IPS-15b (cell line): ENCODE measurements around the gene ZNF358.

Experiments
- H3K27me3 ChIP-seq: one replicate; pipeline ENCODE4 v1.6.1; 2013; ENCODE audit warnings: low read length; ENCODE audit not compliant: control insufficient read depth, insufficient read depth
- H3K36me3 ChIP-seq: one replicate; pipeline ENCODE4 v1.6.1; 2013; ENCODE audit warnings: low read length; ENCODE audit not compliant: control insufficient read depth, insufficient read depth
- H3K4me1 ChIP-seq: one replicate; pipeline ENCODE4 v1.6.1; 2013; ENCODE audit warnings: mild to moderate bottlenecking, low read length; ENCODE audit not compliant: control insufficient read depth, insufficient read depth
- H3K4me3 ChIP-seq: one replicate; pipeline ENCODE4 v1.5.1; 2013; ENCODE audit warnings: low read depth, low read length
- H3K9ac ChIP-seq: one replicate; pipeline ENCODE4 v1.6.1; 2013; ENCODE audit warnings: low read depth, mild to moderate bottlenecking, low read length
- H3K9me3 ChIP-seq: one replicate; pipeline ENCODE4 v1.6.1; 2013; ENCODE audit warnings: mild to moderate bottlenecking, low read length; ENCODE audit not compliant: control insufficient read depth, insufficient read depth

The ZNF358 gene

GRCh38 chr19:7513809-7514642, 1.9 kb upstream of the ZNF358 start:
- H3K9me3 ChIP-seq, result no peaks in the 10 kb centered on the region
- no peak overlapping the region for H3K9ac ChIP-seq
- H3K4me1 ChIP-seq, result peaks cover 5% of the 10 kb centered on the region
- no peaks in the 10 kb centered on the region for H3K36me3 ChIP-seq
- no peak overlapping the region for H3K4me3 ChIP-seq
- H3K27me3 ChIP-seq, result no peaks in the 10 kb centered on the region

- no peaks in the 10 kb centered on the region for H3K9me3 ChIP-seq
- H3K4me3 ChIP-seq, result no peak overlapping the region
- no peak overlapping the region for H3K9ac ChIP-seq
- H3K36me3 ChIP-seq, result no peaks in the 10 kb centered on the region
- peaks cover 5% of the 10 kb centered on the region for H3K4me1 ChIP-seq
- no peaks in the 10 kb centered on the region for H3K27me3 ChIP-seq
Observed at GRCh38 chr19:7515110-7515644, 726 bp upstream of the ZNF358 start.

GRCh38 chr19:7516333-7516732, 430 bp downstream of the ZNF358 start:
- H3K36me3 ChIP-seq, result no peaks in the 10 kb centered on the region
- H3K9me3 ChIP-seq, result no peaks in the 10 kb centered on the region
- H3K9ac ChIP-seq, result peak overlapping the region; percentile 94
- H3K4me1 ChIP-seq, result peaks cover 5% of the 10 kb centered on the region
- peak overlapping the region; percentile 78 for H3K4me3 ChIP-seq
- H3K27me3 ChIP-seq, result no peaks in the 10 kb centered on the region

GRCh38 chr19:7516878-7517277, 975 bp downstream of the ZNF358 start:
- peak overlapping the region; percentile 78 for H3K4me3 ChIP-seq

GRCh38 chr19:7519361-7520130, 3.6 kb downstream of the ZNF358 start:
- Histone ChIP-seq H3K9ac (no peak overlapping the region), H3K36me3 (no peaks in the 10 kb centered on the region), H3K27me3 (no peaks in the 10 kb centered on the region), H3K9me3 (no peaks in the 10 kb centered on the region), H3K4me3 (no peak overlapping the region), H3K4me1 (peaks cover 5% of the 10 kb centered on the region)

More at GRCh38 chr19:7516878-7517277, 975 bp downstream of the ZNF358 start:
- H3K27me3 ChIP-seq, result no peaks in the 10 kb centered on the region
- H3K4me1 ChIP-seq, result peaks cover 5% of the 10 kb centered on the region
- no peaks in the 10 kb centered on the region for H3K9me3 ChIP-seq
- no peaks in the 10 kb centered on the region for H3K36me3 ChIP-seq
- peak overlapping the region; percentile 94 for H3K9ac ChIP-seq

GRCh38 chr19:7520131-7521051, 4.5 kb downstream of the ZNF358 start:
- Histone ChIP-seq H3K4me1 (peaks cover 3% of the 10 kb centered on the region), H3K9me3 (no peaks in the 10 kb centered on the region), H3K27me3 (no peaks in the 10 kb centered on the region), H3K36me3 (no peaks in the 10 kb centered on the region), H3K9ac (no peak overlapping the region), H3K4me3 (no peak overlapping the region)

GRCh38 chr19:7521551-7522071, 5.7 kb downstream of the ZNF358 start:
- Histone ChIP-seq H3K9me3 (no peaks in the 10 kb centered on the region), H3K4me1 (no peaks in the 10 kb centered on the region)

GRCh38 chr19:7522072-7522922, 6.4 kb downstream of the ZNF358 start, which contains the start of gene MCOLN1:
TSS of gene MCOLN1 (plus strand) at chr19:7522624. CDS start at chr19:7522751, 127 bp downstream.
- Histone ChIP-seq H3K9ac (no peak within 1 kb of the TSS), H3K4me1 (no peaks in the 10 kb centered on the region), H3K4me3 (peak within 1 kb of the TSS; percentile 67), H3K36me3 (peaks cover 2% of the 10 kb centered on the region), H3K27me3 (no peaks in the 10 kb centered on the region), H3K9me3 (no peaks in the 10 kb centered on the region)

More at GRCh38 chr19:7521551-7522071, 5.7 kb downstream of the ZNF358 start:
- Histone ChIP-seq H3K27me3 (no peaks in the 10 kb centered on the region), H3K36me3 (peaks cover under 1% of the 10 kb centered on the region), H3K9ac (no peak overlapping the region), H3K4me3 (peak overlapping the region; percentile 67)

- Histone ChIP-seq H3K27me3 (no peaks in the 10 kb centered on the region), H3K4me1 (no peaks in the 10 kb centered on the region), H3K36me3 (peaks cover 2% of the 10 kb centered on the region), H3K9ac (no peak overlapping the region), H3K4me3 (peak overlapping the region; percentile 67), H3K9me3 (no peaks in the 10 kb centered on the region)
Observed at GRCh38 chr19:7522923-7523667, 7.2 kb downstream of the ZNF358 start.

GRCh38 chr19:7524523-7524922, 8.6 kb downstream of the ZNF358 start:
- Histone ChIP-seq H3K36me3 (peaks cover 4% of the 10 kb centered on the region), H3K9me3 (no peaks in the 10 kb centered on the region), H3K4me1 (no peaks in the 10 kb centered on the region), H3K4me3 (no peak overlapping the region), H3K27me3 (no peaks in the 10 kb centered on the region), H3K9ac (no peak overlapping the region)
